ENCODE results near the gene CLDND1.

Gene CLDND1

DNA sequence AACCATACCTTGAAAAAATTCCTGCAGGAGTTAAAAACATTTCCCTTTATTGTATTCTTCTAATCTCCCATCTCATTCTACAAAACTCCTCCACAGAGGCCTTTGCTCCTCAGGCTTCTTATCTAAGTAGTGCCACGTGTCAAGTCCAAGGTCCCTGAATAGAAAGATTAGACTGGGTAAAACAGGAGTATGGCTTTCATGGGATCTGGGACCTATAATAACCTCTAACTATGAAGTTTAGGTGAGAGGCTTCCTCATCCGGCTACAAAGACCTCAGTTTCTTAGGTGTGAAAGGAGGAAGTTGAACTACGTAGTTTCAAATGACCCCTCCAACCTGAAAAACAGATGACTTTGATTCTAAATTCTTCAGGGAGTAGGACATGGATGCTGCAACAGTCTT, 29.1 kb upstream of the CLDND1 start:
- DNase-seq (ENCODE audit: low spot score): no peak

DNA sequence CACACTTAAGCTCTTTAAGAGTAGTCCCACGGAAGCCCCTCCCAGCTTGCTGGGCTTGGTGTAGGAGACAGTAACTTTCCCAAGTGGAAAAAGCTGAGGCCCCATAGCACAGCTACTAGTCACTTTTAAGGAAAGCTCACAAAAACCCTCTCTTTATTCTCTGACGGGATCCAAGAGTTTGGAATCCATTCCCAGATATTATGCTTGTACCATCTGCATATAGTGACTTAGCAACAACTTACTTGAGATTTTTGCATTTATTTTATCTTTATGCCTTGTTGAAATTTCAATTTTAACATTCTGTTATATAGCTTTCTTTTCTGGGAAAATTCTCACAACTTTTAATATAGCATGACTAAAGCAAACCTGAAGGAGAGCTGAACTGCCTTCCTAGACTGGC, 28.5 kb upstream of the CLDND1 start:
- DNase-seq (ENCODE audit: low spot score): no peak

DNA sequence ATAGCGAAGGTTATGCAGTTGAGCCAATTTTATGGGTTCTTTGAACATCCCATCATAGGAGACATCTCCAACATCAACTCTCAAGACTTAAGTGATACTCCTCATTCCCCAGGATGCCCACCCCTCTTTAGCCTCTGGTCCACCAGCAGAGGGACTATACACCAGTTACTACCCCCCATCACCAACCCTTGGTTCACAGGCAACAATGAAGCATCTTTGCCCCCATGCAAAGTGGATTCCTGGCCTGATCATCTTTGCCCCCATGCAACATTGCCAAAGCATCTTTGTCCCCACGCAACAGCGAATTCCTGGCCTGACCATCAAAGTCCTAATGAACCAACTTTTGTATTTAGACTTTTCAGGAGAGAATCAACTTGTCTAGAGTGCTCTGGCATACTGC, 28.1 kb upstream of the CLDND1 start:
- no peak for DNase-seq (ENCODE audit: low spot score)

DNA sequence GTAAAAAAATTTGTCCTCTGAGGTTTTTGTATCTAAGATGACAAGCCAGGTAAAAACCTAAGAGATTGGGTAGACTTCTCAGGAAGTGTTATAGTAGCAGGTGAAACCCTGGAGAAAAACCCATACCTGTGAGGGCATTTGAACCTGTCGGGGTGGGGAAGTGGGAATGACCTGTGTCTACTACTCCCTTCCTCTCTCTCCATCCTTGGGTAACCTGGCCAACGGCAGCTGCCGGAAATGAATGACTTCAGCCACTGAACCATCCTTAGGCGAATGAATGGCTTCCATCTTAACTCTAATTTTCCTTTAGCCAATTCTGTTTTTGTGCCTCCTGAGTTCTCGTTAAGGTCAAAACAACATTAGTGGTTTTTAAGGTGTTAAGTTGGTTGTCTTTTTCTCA, 25.8 kb upstream of the CLDND1 start:
- DNase-seq (ENCODE audit: low spot score): no peak

DNA sequence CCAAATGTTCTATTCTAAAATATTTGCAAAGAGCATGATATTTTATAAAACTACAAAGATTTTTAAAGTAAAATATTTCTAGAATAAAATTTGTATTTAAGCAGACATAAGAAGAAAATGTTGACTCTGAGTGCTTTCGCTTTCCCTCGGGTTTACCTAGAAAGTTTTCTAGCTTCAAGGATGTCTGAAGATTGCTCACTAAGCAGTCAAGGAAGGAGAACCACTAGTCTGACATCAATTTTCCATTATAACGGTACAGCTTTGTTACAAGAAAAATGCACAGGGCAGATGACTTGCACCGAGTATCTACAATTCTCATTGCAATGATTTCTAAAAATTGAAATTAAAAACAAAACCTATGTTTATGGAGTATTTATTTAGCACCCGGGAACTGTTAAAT, 23.2 kb upstream of the CLDND1 start:
- peak; percentile 64 for DNase-seq (ENCODE audit: low spot score)

DNA sequence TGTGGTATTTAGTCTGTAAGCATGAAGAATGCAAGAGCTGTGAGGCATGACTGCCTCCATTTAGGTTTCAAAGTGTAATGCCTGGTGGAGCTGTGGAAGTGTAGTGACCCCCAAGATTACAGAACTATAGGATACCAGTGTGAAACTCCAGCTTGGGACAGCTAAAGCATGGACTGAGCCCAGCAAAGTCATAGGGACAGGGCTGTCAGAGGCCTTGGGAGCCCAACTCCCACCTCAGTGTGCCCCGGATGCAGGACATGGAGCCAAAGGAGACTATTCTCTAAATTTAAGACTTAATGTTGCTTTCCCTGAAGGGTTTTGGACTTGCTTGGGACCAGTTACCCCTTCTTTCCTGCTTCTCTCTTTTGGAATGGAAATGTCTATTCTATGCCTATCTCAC, 19.9 kb upstream of the CLDND1 start:
- DNase-seq (ENCODE audit: low spot score): no peak

DNA sequence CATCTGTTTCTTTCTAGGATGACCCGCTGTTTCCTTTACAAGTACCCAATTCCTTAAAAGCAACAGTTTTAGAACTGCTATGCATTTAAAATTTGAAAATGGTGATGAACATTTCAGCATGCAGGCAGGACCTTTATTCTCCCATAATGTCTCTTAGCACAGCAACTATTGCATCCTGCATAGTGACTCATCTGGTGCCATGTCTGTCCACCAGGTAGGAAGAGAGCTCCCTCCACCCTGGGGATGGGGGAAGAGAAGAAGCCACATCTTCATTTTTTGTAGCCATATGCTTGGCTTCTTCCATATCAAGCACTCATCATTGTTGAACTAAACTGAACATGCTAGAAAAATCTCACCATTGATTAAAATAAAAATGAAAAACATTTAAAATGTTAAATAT, 19.0 kb upstream of the CLDND1 start:
- no peak for DNase-seq (ENCODE audit: low spot score)

DNA sequence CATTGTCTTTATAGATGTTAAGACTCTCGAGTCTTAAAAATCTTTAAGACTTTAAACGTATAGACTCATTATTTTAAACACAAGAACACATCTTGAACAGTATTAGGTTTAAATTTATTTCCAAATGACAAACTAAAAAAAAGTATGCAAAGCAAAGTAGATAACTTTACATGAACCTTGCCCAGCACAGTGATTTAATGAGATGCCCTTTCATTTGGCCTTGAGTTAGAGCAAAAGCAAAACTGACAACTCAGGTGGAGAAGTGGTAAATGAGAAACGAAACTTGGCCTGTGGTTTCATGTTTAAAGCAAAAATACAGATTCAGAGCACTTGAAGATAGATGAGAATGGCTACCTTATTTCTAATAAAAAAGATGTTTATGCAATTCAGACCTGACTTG, 17.6 kb upstream of the CLDND1 start:
- peak; percentile 44 for DNase-seq (ENCODE audit: low spot score)

DNA sequence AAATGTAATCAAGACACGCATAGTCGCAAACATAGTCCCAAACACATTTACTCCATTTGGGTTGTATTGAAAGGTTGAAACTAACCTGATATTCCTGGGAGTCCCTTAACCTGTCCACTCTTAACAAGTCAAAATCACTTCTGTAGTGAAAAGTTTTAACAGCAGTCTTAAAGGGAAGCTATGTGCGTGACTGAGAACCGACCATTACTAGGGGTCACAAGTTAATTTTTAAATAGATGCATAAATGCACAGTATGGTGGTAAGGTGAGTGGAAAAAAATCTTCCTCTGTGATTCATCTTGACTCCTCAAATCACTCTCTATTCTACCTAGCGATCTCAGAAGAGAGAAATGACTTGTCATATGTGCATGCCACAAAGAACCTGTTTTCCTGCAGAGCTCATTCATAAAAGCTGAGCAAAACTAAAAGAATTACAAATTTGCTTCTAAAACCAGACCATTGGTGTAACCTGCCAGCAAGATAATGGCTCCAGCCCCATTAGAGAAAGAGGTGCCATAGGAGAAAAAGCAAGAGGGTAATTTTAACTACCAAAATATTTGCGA, 13.8 kb upstream of the CLDND1 start:
- DNase-seq (ENCODE audit: low spot score): no peak

DNA sequence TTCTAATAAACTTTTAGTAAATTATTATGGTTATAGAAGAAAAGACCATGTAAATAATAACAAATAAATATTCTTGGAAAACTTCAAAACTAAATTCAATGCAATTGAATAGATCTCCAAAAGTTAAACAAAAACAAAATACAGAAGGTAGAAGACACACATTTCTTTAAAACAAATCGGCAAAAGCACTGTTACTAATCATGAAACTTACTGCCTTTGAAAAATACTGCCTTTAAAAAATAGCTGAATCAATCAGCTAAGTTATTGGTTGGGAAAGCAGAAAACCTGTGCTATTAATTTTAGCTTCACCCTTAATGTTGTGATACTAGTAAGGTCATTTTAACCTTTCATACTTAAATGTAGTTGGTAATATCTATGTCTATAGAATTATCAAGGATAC, 12.0 kb upstream of the CLDND1 start:
- DNase-seq (ENCODE audit: low spot score): no peak

DNA sequence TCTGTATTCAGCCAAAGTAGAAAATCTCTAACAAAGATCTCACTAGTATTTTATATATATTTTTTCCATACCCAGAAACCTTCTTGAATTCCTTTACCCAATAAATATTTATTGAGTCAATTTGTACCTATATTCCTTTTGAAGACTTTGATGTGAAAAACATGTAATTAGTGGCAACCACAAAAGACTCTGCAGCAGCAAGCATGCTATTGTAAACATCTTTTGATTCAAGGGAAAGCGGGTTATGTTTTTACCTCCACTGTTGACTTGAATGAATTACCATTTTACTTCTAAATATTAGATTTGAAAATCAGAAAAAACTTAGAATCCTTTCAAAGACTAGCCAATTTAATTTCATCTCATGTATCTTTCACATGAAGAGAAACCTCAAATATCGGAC, 11.5 kb upstream of the CLDND1 start:
- no peak for DNase-seq (ENCODE audit: low spot score)

DNA sequence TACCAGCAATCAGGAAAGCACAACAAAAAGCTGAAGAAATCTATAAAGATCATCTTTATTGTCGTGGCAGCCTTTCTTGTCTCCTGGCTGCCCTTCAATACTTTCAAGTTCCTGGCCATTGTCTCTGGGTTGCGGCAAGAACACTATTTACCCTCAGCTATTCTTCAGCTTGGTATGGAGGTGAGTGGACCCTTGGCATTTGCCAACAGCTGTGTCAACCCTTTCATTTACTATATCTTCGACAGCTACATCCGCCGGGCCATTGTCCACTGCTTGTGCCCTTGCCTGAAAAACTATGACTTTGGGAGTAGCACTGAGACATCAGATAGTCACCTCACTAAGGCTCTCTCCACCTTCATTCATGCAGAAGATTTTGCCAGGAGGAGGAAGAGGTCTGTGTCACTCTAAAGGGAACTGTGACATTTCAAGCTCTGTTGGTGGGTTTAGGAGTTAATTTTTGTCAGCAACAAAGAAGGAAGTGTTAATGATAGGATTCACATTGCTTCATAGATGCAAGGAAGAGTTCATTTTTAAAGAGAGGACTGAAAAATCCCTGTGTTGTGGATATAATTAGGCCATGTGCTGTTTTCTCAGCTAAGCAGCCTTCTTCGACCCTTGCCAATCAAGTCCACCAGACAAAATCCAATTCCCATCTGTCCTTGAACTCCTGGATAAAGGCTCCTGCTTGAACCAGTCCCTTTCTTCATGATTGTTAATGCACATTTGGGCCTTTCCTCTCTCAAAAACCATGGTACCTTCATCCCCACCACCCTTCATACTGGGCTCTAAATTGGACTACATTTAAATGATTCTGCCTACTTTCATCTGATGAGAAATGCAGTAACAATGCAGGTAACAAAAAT, 10.2 kb upstream of the CLDND1 start:
- no peak for DNase-seq (ENCODE audit: low spot score)

DNA sequence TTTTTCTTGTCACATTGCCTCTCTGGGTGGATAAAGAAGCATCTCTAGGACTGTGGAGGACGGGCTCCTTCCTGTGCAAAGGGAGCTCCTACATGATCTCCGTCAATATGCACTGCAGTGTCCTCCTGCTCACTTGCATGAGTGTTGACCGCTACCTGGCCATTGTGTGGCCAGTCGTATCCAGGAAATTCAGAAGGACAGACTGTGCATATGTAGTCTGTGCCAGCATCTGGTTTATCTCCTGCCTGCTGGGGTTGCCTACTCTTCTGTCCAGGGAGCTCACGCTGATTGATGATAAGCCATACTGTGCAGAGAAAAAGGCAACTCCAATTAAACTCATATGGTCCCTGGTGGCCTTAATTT, 9.6 kb upstream of the CLDND1 start:
- no peak for DNase-seq (ENCODE audit: low spot score)

DNA sequence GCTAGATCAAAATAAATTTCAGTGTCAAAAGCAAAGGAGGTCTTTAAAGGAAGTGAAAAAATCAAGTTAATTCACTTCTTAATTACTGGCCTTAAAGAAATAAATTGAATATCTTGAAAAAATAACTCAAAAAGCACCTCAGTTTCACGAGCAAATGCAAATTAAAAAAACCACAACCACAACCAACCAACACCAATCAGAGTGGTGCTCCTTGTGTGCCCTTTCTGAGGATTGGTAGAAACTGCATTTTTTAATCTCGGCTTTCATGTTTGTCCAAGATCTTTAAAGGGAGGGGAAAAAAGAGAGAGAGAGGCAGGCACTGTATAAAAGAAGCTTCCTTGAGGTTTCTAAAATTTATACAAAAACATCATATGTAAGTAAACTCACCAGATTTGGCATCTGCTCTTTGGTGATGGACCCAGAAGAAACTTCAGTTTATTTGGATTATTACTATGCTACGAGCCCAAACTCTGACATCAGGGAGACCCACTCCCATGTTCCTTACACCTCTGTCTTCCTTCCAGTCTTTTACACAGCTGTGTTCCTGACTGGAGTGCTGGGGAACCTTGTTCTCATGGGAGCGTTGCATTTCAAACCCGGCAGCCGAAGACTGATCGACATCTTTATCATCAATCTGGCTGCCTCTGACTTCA, 9.0 kb upstream of the CLDND1 start, which contains the start of gene GPR15:
GPR15 (plus strand) TSS at position 357 of the 653 bp plus-strand sequence; CDS start at position 413, 56 bp downstream.
- no peak for DNase-seq (ENCODE audit: low spot score)

DNA sequence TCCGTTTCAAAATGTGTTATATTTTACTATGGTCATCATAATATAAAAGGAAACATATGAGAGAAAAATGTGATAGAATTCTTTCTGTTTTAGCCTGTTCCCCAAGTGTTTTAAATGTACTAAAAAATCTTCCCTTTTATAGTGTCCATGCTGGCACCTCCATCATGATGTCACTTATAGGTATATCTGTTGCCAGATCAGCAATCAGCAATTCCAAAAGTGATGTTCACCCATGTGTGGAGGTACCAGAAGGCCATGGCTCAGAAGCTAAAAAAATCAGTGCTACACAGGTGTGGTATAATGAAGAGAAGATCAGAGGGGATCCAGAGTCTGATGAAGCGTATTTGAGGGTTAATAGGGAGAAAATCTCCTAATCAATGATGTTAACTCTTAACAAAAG, 8.0 kb upstream of the CLDND1 start:
- DNase-seq (ENCODE audit: low spot score): no peak

DNA sequence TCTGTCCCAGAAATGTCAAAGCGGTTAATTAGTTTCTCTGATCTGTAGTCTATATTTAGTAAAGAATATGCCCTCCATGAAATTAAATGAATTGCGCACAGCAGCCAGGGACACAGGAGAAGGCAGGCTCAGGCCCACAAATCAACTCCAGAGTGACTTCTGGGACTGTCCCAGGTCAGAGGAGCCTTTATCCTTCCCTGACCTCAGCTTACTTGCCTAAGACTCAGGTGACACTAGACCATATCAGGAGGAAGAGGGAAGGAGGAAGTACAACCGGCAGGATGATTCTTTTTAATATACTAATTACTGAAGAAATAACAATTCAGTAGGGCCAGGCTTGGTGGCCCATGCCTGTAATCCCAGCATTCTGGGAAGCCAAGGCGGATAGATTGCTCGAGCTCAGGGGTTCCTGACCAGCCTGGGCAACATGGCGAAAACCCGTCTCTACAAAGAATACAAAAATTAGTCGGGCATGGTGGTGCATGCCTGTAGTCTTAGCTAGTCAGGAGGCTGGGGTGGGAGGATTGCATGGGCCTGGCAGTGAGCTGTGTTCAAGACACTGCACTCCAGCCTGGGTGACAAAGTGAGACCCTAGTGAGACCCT, 7.3 kb upstream of the CLDND1 start:
- DNase-seq (ENCODE audit: low spot score): no peak

DNA sequence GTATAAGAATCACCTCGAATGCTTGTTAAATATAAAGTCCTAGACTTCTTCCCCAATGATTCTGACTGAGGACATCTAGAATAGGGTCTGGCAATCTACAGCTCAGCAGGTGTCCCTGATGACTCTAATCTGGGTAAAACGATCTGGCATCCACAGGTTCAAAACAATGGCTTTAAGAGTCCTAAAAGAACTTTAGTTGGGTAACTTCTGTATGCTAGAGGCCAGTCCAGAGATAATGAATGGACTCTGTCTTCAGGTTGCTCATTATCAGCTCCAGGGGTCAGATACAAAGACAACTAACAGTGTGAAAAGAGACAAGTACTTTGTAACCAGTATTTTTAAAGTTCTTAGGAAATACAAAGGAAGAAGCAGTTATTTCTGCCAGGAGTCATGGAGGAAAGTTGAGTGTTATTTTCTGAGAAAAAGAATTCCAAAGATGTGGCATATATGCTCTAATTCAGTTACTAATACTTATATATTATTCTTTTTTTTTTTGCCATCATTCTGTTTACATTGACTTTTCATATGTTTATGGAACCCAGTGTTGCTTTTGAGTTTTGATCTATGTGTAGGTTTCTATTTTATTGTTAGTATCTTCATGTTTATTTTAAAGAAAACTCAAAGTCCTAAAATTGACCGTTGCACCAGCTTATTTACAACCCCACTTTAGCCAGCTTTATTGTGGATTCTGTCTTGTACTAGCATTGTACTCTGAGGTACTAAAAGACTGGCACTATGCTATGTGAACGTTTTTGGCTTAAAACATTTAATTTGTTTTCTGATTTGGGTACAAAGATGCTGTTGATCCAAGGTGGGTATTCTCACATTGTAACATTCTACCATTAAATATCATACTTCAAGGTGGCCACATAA, 6.0 kb upstream of the CLDND1 start:
- DNase-seq (ENCODE audit: low spot score): no peak

DNA sequence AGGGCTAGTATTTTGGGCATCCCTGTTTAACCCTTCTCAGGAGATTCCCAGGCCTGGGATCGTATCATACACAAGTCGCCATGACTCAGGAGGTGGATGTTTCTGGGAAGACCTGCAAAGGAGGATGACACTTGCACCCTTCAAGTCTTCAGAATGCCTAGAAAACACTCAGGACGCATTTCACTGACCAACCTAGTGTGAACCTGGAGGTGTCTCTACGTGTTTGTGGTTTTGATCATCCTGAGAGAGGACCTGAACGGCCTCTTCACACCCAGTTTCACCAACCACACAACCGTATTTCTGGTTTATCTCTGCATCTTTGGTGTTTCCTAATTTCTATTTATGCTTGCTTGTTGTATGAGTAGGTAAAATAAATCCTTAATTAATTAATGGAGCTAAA, 2.8 kb upstream of the CLDND1 start:
- DNase-seq (ENCODE audit: low spot score): no peak

DNA sequence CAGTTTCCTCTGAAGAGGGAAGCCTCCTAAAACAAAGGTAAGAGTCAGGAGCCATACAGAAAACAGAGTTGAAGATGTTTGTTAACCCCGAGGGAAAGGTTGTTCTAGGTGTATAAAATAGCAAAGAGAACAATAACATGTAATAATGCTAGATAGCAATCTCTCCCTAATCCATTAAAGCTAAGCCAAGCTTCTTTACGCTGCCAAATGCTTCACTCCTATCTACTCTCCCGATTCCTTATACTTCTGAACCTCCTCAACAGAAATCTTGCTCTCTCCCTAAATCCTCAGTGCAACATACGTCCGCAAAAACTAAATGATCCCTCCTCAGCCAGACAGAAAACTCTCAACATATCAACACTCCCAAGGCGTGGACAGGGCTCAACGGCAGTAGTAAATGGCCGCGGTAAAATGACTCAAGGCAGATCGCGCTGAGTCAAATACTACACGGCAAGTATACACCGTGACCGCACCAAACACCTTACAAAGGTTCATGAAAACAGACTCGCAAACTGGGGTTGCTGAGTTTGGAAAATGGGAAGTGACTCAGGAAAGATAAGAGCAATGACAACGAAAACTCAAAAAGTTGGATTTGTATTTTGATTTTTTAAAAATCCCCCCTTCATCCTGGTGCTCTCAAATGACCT, 682 bp downstream of the CLDND1 start:
- peak; percentile 62 for DNase-seq (ENCODE audit: low spot score)

DNA sequence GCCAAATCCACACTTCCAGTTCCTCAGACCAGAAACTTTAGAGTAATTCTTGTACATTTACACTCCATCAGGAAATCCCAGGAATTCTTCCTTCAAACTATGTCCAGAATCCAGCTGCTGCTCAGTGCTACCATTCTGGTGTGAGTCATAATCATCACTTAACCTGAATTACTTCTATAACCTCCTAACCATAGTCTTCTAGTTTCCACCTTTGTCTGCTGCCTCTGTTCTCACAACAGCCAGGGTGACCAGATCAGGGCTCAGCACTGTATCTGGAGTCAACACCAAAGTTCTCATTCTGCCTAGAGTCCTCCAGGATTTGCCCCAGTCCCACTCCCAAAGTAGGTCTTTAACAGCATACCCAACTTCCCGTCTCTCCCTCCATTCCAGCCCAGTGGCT, 3.4 kb downstream of the CLDND1 start:
- DNase-seq (ENCODE audit: low spot score): peak; percentile 8

DNA sequence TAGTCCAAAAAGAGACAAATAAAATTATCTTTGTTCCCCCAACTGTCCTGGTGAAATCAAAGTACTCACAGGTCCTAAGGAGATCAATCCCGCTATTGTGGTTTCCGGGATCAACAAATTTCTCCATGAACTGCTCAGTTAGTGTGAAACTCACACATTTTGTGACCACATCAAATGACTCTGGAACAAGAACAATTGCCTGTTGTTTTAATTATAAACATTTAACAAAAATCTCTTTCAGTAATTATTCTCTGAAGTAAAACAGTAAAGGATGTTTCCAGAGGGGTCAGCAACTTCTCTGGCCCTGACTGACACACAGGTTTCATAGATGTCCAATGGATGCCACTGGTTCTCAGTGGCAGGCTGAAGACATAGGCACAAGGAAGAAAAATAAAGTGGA, 3.9 kb downstream of the CLDND1 start:
- DNase-seq (ENCODE audit: low spot score): no peak

DNA sequence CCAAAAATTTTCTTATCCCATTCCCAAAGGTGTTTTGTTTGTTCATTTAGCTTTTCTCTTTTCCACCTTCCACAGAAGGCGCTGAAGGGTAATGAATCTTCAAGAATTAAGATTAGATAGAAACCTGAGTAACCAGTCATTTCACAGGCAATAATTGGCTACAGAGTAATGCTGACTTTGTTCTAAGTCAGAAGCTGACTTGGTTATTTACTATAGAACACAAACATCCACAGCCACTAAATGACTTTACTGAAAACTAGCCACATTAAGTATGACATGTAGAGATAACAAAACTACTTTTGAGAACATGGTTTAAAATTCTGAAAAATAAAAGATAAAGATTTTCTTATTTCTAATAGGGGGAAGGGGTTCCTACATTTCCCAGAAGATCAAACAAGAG, 7.8 kb downstream of the CLDND1 start:
- DNase-seq (ENCODE audit: low spot score): no peak
